ENCODE data around the gene KRTAP13-1. TPM values are rescaled to one million over a fixed set of nuclear protein-coding genes. Genes with fewer than 3 reads are reported as not detected.

The KRTAP13-1 gene
- total and polyA plus RNA-seq, 2 experiments from 2014 or later: not detected

DNA sequence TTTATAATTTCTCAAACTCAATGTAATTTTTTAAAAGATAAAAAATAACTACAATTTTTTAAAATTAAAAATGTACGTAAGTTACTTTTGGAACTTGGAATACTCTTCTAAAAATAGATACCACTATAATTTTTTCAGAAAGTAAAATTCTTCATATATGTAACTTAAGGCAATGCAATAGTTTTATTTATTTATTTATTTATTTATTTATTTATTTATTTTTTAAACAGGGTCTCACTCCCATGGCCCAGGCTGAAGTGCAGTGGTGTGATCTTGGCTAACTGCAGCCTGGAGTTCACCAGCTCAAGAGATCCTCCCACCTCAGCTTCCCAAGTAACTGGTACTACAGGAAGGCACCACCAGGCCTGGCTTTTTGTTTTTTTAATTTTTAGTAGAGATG, 44.3 kb upstream of the KRTAP13-1 start:
- 100% methylated on average over 1 of the region's 1 CpG for WGBS (ENCODE audit: low lambda C conversion rate, missing lambda C conversion rate)
- no peak overlapping the region for H3K27ac ChIP-seq
- no peak overlapping the region for H3K4me2 ChIP-seq
- H2AFZ ChIP-seq: no peak overlapping the region
- H3K9me2 ChIP-seq (replicated peaks; ENCODE audit: insufficient read depth): no peaks in the 10 kb centered on the region
- H4K20me1 ChIP-seq (ENCODE audit: insufficient read depth, poor library complexity, severe bottlenecking): no peaks in the 10 kb centered on the region
- no peaks in the 10 kb centered on the region for H3K9me3 ChIP-seq (ENCODE audit: low read depth)
- no peak for DNase-seq (ENCODE audit: low spot score)
- H3K4me3 ChIP-seq: no peak overlapping the region
- H3K79me2 ChIP-seq: no peaks in the 10 kb centered on the region
- H3K4me1 ChIP-seq (ENCODE audit: insufficient read depth): no peaks in the 10 kb centered on the region
- no peak for TF ChIP-seq EZH2 (IDR thresholded peaks at IDR 0.05; ENCODE audit: borderline replicate concordance)
- TF ChIP-seq EZH2phosphoT487 (IDR thresholded peaks at IDR 0.05; ENCODE audit: low read depth, severe bottlenecking, unreplicated experiment): no peak
- TF ChIP-seq, protein P1, sequence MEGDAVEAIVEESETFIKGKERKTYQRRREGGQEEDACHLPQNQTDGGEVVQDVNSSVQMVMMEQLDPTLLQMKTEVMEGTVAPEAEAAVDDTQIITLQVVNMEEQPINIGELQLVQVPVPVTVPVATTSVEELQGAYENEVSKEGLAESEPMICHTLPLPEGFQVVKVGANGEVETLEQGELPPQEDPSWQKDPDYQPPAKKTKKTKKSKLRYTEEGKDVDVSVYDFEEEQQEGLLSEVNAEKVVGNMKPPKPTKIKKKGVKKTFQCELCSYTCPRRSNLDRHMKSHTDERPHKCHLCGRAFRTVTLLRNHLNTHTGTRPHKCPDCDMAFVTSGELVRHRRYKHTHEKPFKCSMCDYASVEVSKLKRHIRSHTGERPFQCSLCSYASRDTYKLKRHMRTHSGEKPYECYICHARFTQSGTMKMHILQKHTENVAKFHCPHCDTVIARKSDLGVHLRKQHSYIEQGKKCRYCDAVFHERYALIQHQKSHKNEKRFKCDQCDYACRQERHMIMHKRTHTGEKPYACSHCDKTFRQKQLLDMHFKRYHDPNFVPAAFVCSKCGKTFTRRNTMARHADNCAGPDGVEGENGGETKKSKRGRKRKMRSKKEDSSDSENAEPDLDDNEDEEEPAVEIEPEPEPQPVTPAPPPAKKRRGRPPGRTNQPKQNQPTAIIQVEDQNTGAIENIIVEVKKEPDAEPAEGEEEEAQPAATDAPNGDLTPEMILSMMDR (IDR thresholded peaks at IDR 0.05; ENCODE audit: poor library complexity): no peak
- no peaks in the 10 kb centered on the region for H3K36me3 ChIP-seq (replicated peaks; ENCODE audit: insufficient read depth, low read depth)
- H3K27me3 ChIP-seq: no peaks in the 10 kb centered on the region

DNA sequence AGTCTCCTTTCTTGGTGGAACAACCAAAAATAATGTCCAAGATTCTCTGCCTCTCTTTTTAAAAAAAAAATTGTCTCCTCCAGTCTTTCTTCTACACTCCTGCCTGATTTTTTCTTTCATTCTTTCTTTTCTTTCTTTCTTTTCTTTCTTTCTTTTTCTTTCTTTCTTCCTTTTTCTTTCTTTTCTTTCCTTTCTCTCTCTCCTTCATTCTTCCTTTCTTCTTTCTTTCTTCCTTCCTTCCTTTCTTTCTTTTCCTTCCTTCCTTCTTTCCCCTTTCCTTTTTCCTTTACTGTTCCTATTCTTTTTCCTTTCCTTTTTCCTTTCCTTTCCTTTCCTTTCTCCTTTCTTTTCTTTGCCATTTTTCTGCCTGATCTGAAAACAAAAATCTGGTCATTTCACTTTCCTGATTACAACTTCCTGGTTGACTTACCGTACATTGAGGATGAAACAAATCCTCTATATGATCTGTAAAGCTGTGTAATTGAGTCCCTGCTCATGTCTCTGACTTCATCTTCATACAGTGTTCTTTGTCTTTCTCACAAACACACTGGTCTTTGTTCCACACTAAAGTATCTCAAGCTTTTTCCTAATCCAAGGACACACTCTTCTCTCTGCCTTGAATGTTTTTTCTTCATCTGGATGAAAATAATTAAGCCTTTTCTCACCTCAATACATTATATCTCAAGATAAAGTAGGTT, 41.4 kb upstream of the KRTAP13-1 start:
- TF ChIP-seq EZH2phosphoT487 (IDR thresholded peaks at IDR 0.05; ENCODE audit: low read depth, severe bottlenecking, unreplicated experiment) (no peak), EZH2 (IDR thresholded peaks at IDR 0.05; ENCODE audit: borderline replicate concordance) (no peak)
- TF ChIP-seq, protein P1 (IDR thresholded peaks at IDR 0.05; ENCODE audit: poor library complexity): no peak
- no peaks in the 10 kb centered on the region for H3K4me1 ChIP-seq (ENCODE audit: insufficient read depth)
- no peak for DNase-seq (ENCODE audit: low spot score)
- H3K9me2 ChIP-seq (replicated peaks; ENCODE audit: insufficient read depth): no peaks in the 10 kb centered on the region
- no peaks in the 10 kb centered on the region for H3K27me3 ChIP-seq
- H3K9me3 ChIP-seq (ENCODE audit: low read depth): no peaks in the 10 kb centered on the region
- no peaks in the 10 kb centered on the region for H3K79me2 ChIP-seq
- WGBS (ENCODE audit: low lambda C conversion rate, missing lambda C conversion rate): 71% methylated on average over 1 of the region's 1 CpG
- no peaks in the 10 kb centered on the region for H4K20me1 ChIP-seq (ENCODE audit: insufficient read depth, poor library complexity, severe bottlenecking)
- H3K27ac ChIP-seq: no peak overlapping the region
- no peaks in the 10 kb centered on the region for H3K36me3 ChIP-seq (replicated peaks; ENCODE audit: insufficient read depth, low read depth)
- H2AFZ ChIP-seq: no peak overlapping the region
- H3K4me3 ChIP-seq: no peak overlapping the region
- H3K4me2 ChIP-seq: no peak overlapping the region

DNA sequence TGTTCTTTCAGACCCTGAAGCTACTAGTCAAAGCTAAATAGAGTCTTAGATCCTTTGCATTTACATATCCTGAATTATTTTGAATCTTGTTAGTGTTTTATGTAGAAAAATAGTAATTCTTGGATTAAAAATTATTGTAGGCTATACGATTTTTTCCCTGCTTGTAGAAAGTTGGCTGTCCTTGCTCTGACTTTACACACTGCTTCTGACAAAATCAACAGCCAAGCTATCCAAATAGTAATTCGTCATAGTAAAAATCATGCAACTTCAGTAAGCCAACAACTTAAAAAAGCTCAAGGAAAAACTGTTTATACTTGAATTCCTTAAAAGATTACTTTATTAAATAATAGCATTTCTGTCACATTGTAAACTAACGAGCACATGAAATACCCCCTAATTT, 39.9 kb upstream of the KRTAP13-1 start:
- Histone ChIP-seq H3K27me3 (no peaks in the 10 kb centered on the region), H3K4me3 (no peak overlapping the region), H2AFZ (no peak overlapping the region), H3K9me3 (ENCODE audit: low read depth) (no peaks in the 10 kb centered on the region), H3K9me2 (replicated peaks; ENCODE audit: insufficient read depth) (no peaks in the 10 kb centered on the region), H3K27ac (no peak overlapping the region), H4K20me1 (ENCODE audit: insufficient read depth, poor library complexity, severe bottlenecking) (no peaks in the 10 kb centered on the region), H3K4me1 (ENCODE audit: insufficient read depth) (no peaks in the 10 kb centered on the region), H3K4me2 (no peak overlapping the region), H3K79me2 (no peaks in the 10 kb centered on the region), H3K36me3 (replicated peaks; ENCODE audit: insufficient read depth, low read depth) (no peaks in the 10 kb centered on the region)
- no peak for DNase-seq (ENCODE audit: low spot score)
- TF ChIP-seq, protein P1 (IDR thresholded peaks at IDR 0.05; ENCODE audit: poor library complexity): no peak
- no peak for TF ChIP-seq EZH2 (IDR thresholded peaks at IDR 0.05; ENCODE audit: borderline replicate concordance)
- no peak for TF ChIP-seq EZH2phosphoT487 (IDR thresholded peaks at IDR 0.05; ENCODE audit: low read depth, severe bottlenecking, unreplicated experiment)
- 75% methylated on average over 3 of the region's 3 CpGs for WGBS (ENCODE audit: low lambda C conversion rate, missing lambda C conversion rate)

All from hepatocyte (in vitro differentiated cells).